ENCODE measurements around the gene SLC35G3. TPM values are rescaled to one million over a fixed set of nuclear protein-coding genes. Genes with fewer than 3 reads are reported as not detected.

The SLC35G3 gene
- total and polyA plus RNA-seq, 2 of the 4 experiments (the other 2 are of a cell fraction) = not detected

GRCh38 chr17:35154196-35155165 lies 39.7 kb downstream of the SLC35G3 start:
- no peak overlapping the region for H3K23ac ChIP-seq (ENCODE audit: low read depth, low read length)
- ChIA-PET POLR2A (ENCODE audit: unreplicated experiment) (no interaction called here), CTCF (no interaction called here)
- no peaks in the 10 kb centered on the region for H3K36me3 ChIP-seq (ENCODE audit: control insufficient read depth, insufficient read depth, low read length)
- no peak overlapping the region for H4K8ac ChIP-seq (ENCODE audit: low read depth in 2 of 2, low read length in 2 of 2)
- H2BK5ac ChIP-seq (ENCODE audit: low read depth, low read length, poor library complexity, severe bottlenecking) = no peak overlapping the region
- ATAC-seq (ENCODE audit: low read depth) = no peak
- dilution Hi-C loops (cut with HindIII; ENCODE audit: low sequenced_read_pairs, unreplicated experiment) (no loop called here), in situ Hi-C loops (cut with MboI; ENCODE audit: low sequenced_read_pairs) (no loop called here), intact Hi-C loops (cut with micrococcal nuclease) (no loop called here)
- no peak overlapping the region for H3K4ac ChIP-seq (ENCODE audit: low read depth, low read length)
- no peaks in the 10 kb centered on the region for H3K9me3 ChIP-seq (ENCODE audit: control insufficient read depth, insufficient read depth, low read length)
- H2BK20ac ChIP-seq (ENCODE audit: low read depth, low read length) = no peak overlapping the region
- no peaks in the 10 kb centered on the region for H3K79me1 ChIP-seq (ENCODE audit: low read depth in 1 of 2, low read length in 2 of 2)
- no peaks in the 10 kb centered on the region for H4K20me1 ChIP-seq (ENCODE audit: insufficient read depth, low read length)
- H3K4me1 ChIP-seq (ENCODE audit: control insufficient read depth, insufficient read depth, low read length) = no peaks in the 10 kb centered on the region
- no TSS peak for BruUV-seq (replicated peaks)
- TF ChIP-seq MAZ (IDR thresholded peaks at IDR 0.05; ENCODE audit: borderline replicate concordance, low read depth, low read length) = no peak
- TF ChIP-seq POLR2A (IDR thresholded peaks at IDR 0.05; ENCODE audit: low read depth, low read length) = no peak
- no peak for TF ChIP-seq RFX5 (IDR thresholded peaks at IDR 0.05; ENCODE audit: low read depth, low read length)
- TF ChIP-seq RAD21 (IDR thresholded peaks at IDR 0.05; ENCODE audit: low read length) = no peak
- TF ChIP-seq CEBPB (IDR thresholded peaks at IDR 0.05; ENCODE audit: low read depth, low read length) = no peak
- no peak for TF ChIP-seq NFE2L2 (IDR thresholded peaks at IDR 0.05; ENCODE audit: low read depth, low read length)
- TF ChIP-seq CHD1 (IDR thresholded peaks at IDR 0.05; ENCODE audit: low read depth, low read length) = no peak
- no peak for TF ChIP-seq RCOR1 (IDR thresholded peaks at IDR 0.05; ENCODE audit: insufficient replicate concordance, low read length)
- no peak for TF ChIP-seq USF2 (IDR thresholded peaks at IDR 0.05; ENCODE audit: low read depth, low read length)
- no peak for TF ChIP-seq FOS (IDR thresholded peaks at IDR 0.05; ENCODE audit: low read depth, low read length)
- TF ChIP-seq SMC3 (IDR thresholded peaks at IDR 0.05; ENCODE audit: low read depth, low read length) = no peak
- TF ChIP-seq ELK1 (IDR thresholded peaks at IDR 0.05; ENCODE audit: borderline replicate concordance, low read depth, low read length) = no peak
- TF ChIP-seq CTCF (conservative IDR thresholded peaks at IDR 0.05; ENCODE audit: low read depth, low read length) = no peak
- TF ChIP-seq MAFK (IDR thresholded peaks at IDR 0.05; ENCODE audit: low read depth, low read length) = no peak
- no peak for TF ChIP-seq BHLHE40 (IDR thresholded peaks at IDR 0.05; ENCODE audit: low read depth, low read length)
- no peak overlapping the region for H3K4me2 ChIP-seq (ENCODE audit: low read depth, low read length)
- WGBS, 2 experiments (ENCODE audit: extremely low coverage in 2 of 2, insufficient read length in 1 of 2) = 90% methylated on average over 2 of the region's 13 CpGs; no CpG with 5 or more reads in 1 of the 2 experiments
- H2AFZ ChIP-seq (replicated peaks; ENCODE audit: low read length, poor library complexity) = no peak overlapping the region
- H3K27me3 ChIP-seq (ENCODE audit: control insufficient read depth, insufficient read depth, low read length) = peaks cover 17% of the 10 kb centered on the region
- no peak overlapping the region for H2AK9ac ChIP-seq (replicated peaks; ENCODE audit: low read depth, low read length, poor library complexity)
- DNase-seq = no peak
- H3K9me1 ChIP-seq (ENCODE audit: insufficient read depth, low read length) = peaks cover 2% of the 10 kb centered on the region; the same call in 1 of the 2 replicates
- no peak overlapping the region for H2BK15ac ChIP-seq (ENCODE audit: low read depth, low read length)
- H3K4me3 ChIP-seq (ENCODE audit: insufficient read depth, low read depth, low read length) = no peak overlapping the region
- H3K56ac ChIP-seq (ENCODE audit: extremely low read depth, insufficient read depth, low read length) = no peak overlapping the region
- H4K91ac ChIP-seq (ENCODE audit: insufficient read depth, low read depth, low read length) = no peak overlapping the region
- H3K27ac ChIP-seq (ENCODE audit: insufficient read depth, low read length) = no peak overlapping the region
- no peak overlapping the region for H3K14ac ChIP-seq (replicated peaks; ENCODE audit: low read depth, low read length)
- no peak overlapping the region for H3K18ac ChIP-seq (ENCODE audit: low read depth, low read length)
- H2BK120ac ChIP-seq (ENCODE audit: low read depth, low read length) = no peak overlapping the region
- no peak overlapping the region for H4K5ac ChIP-seq (ENCODE audit: low read depth, low read length)
- no peak overlapping the region for H2AK5ac ChIP-seq (ENCODE audit: low read depth, low read length)
- H3K9ac ChIP-seq (ENCODE audit: low read depth, low read length) = no peak overlapping the region
